Right atrium auricular region (tissue), 2 donors: ENCODE results near the gene DARS1. TPM values are rescaled to one million over a fixed set of nuclear protein-coding genes. Genes with fewer than 3 reads are reported as not detected.
"Not testable (repeated sequence)": the region's sequence is repeated elsewhere in the genome, so short reads cannot be mapped to it uniquely, and the experiment has no call there.

Experiments used
- DNase-seq: peaks from one replicate; pipeline ENCODE4 v3.0.0-alpha.2; 2019; ENCODE audit warnings: low spot score
- H3K27ac ChIP-seq, 2 donors: fragments of 200-600 bp; sonication (generic); 1 replicate in 1 of 2; 2 replicates in 1 of 2; pipeline ENCODE4 v1.5.1; 2016 to 2019
- H3K27me3 ChIP-seq, 2 donors: fragments of 200-600 bp; sonication (generic); one replicate each; pipeline versions ENCODE4 v1.5.1 to v1.6.0; 2017 to 2019
- H3K36me3 ChIP-seq: fragments of 200-600 bp; sonication (generic); one replicate; pipeline ENCODE4 v1.5.1; 2016
- H3K4me1 ChIP-seq, 2 donors: fragments of 200-600 bp; sonication (generic); one replicate each; pipeline versions ENCODE4 v1.5.1 to v1.6.0; 2017 to 2019
- H3K4me3 ChIP-seq, 2 donors: fragments of 200-600 bp; sonication (generic); 1 replicate in 1 of 2; 2 replicates in 1 of 2; pipeline ENCODE4 v1.5.1; 2017 to 2019; ENCODE audit warnings: mild to moderate bottlenecking in 1 of 2, moderate library complexity in 1 of 2
- H3K9me3 ChIP-seq, 2 donors: fragments of 200-600 bp; sonication (generic); one replicate each; pipeline ENCODE4 v1.5.1; 2019
- CTCF ChIP-seq, 2 donors: fragments of 200-600 bp; sonication (generic); IDR thresholded peaks; one replicate each; pipeline ENCODE4 v1.5.1; 2019; ENCODE audit warnings: antibody characterized with exemption in 2 of 2
- total RNA-seq, 2 donors: library from RNA; depleted of rRNA; stranded (reverse); fragments of >200 nt; gene quantifications; one replicate each; pipeline ENCODE4 v1.1.0, GENCODE V29; 2016

Gene DARS1
- total RNA-seq, 2 donors from 2014 or later = 42.4 to 57.8 TPM

GRCh38 chr2:135899567-135899966 lies 85.9 kb downstream of the DARS1 start:
- H3K4me3 ChIP-seq = no peak overlapping the region
- TF ChIP-seq CTCF (IDR thresholded peaks at IDR 0.05) = no peak
- no peaks in the 10 kb centered on the region for H3K9me3 ChIP-seq
- peaks cover 6% of the 10 kb centered on the region for H3K36me3 ChIP-seq
- H3K27me3 ChIP-seq = no peaks in the 10 kb centered on the region
- no peak overlapping the region for H3K27ac ChIP-seq
- no peak for DNase-seq
- H3K4me1 ChIP-seq = no peaks in the 10 kb centered on the region

- no peak for TF ChIP-seq CTCF (IDR thresholded peaks at IDR 0.05)
- no peak for DNase-seq
- H3K9me3 ChIP-seq = no peaks in the 10 kb centered on the region
- H3K36me3 ChIP-seq = peaks cover 1% of the 10 kb centered on the region
- H3K4me3 ChIP-seq = no peak overlapping the region
- H3K27me3 ChIP-seq = no peaks in the 10 kb centered on the region
- no peaks in the 10 kb centered on the region for H3K4me1 ChIP-seq
- no peak overlapping the region for H3K27ac ChIP-seq
Measured at GRCh38 chr2:135898234-135898786, 87.1 kb downstream of the DARS1 start.

GRCh38 chr2:135894930-135895329 lies 90.5 kb downstream of the DARS1 start:
- H3K27me3 ChIP-seq = no peaks in the 10 kb centered on the region
- H3K27ac ChIP-seq = no peak overlapping the region
- TF ChIP-seq CTCF (IDR thresholded peaks at IDR 0.05) = no peak
- peaks cover 0 to 5% of the 10 kb centered on the region in 2 donors for H3K4me1 ChIP-seq
- no peaks in the 10 kb centered on the region for H3K9me3 ChIP-seq
- H3K4me3 ChIP-seq = no peak overlapping the region
- DNase-seq = no peak
- no peaks in the 10 kb centered on the region for H3K36me3 ChIP-seq

- H3K27ac ChIP-seq = no peak overlapping the region
- no peaks in the 10 kb centered on the region for H3K36me3 ChIP-seq
- H3K9me3 ChIP-seq = no peaks in the 10 kb centered on the region
- H3K4me1 ChIP-seq = peaks cover 0 to 8% of the 10 kb centered on the region in 2 donors
- no peak overlapping the region for H3K4me3 ChIP-seq
- H3K27me3 ChIP-seq = no peaks in the 10 kb centered on the region
- no peak for DNase-seq
- no peak for TF ChIP-seq CTCF (IDR thresholded peaks at IDR 0.05)
Measured at GRCh38 chr2:135893374-135893794, 92.0 kb downstream of the DARS1 start.

GRCh38 chr2:135890835-135891234 lies 94.6 kb downstream of the DARS1 start:
- no peaks in the 10 kb centered on the region for H3K9me3 ChIP-seq
- no peak for DNase-seq
- H3K36me3 ChIP-seq = no peaks in the 10 kb centered on the region
- H3K4me3 ChIP-seq = no peak overlapping the region
- no peaks in the 10 kb centered on the region for H3K27me3 ChIP-seq
- H3K4me1 ChIP-seq = peaks cover 0 to 8% of the 10 kb centered on the region in 2 donors
- TF ChIP-seq CTCF (IDR thresholded peaks at IDR 0.05) = no peak
- no peak overlapping the region for H3K27ac ChIP-seq

- no peak for TF ChIP-seq CTCF (IDR thresholded peaks at IDR 0.05)
- H3K4me1 ChIP-seq = peaks cover 0 to 8% of the 10 kb centered on the region in 2 donors
- H3K27ac ChIP-seq = no peak overlapping the region
- H3K4me3 ChIP-seq = no peak overlapping the region
- H3K36me3 ChIP-seq = no peaks in the 10 kb centered on the region
- H3K27me3 ChIP-seq = no peaks in the 10 kb centered on the region
- no peak for DNase-seq
- H3K9me3 ChIP-seq = no peaks in the 10 kb centered on the region
Measured at GRCh38 chr2:135890149-135890548, 95.3 kb downstream of the DARS1 start.

GRCh38 chr2:135888587-135888986 lies 96.8 kb downstream of the DARS1 start:
- DNase-seq, H3K36me3 ChIP-seq, H3K27me3 ChIP-seq, H3K9me3 ChIP-seq, H3K4me3 ChIP-seq, H3K4me1 ChIP-seq, H3K27ac ChIP-seq: not testable (repeated sequence)
